ENCODE results near the gene IRF1. TPM values are rescaled to one million over a fixed set of nuclear protein-coding genes. Genes with fewer than 3 reads are reported as not detected.

IRF1 gene
- total RNA-seq, 2 experiments from 2014 or later: 205 to 223 TPM

DNA sequence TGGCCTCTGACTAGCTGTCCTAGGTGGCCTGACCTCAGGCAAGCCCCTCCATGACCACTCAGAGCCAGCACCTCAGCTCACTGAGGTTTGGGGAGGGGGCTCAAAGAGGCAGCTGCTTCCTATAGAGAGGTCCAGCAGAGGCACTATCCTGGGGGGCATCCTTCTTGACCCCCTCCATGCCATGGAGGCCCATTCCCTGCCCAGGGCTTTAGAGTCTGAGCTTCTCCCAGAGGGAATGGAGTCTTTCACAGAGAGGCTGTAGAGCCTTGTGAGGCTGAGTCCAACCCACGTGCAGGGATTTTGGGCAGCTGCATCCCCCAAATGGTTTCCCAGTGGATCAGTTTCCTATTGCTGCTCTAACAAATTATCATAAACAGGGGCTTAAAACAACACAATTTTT lies 16.9 kb downstream of the IRF1 start:
- ATAC-seq (no peak), DNase-seq (peak; percentile 41)
- Mint-ChIP-seq H3K4me1 (peaks cover 91% of the 10 kb centered on the region), H3K27ac (peak overlapping the region; percentile 89), H3K9me3 (ENCODE audit: low read depth) (no peaks in the 10 kb centered on the region), H3K36me3 (peaks cover 22% of the 10 kb centered on the region), H3K4me3 (no peak overlapping the region), H3K27me3 (no peaks in the 10 kb centered on the region)
- CTCF ChIA-PET: interaction anchor here (0.9 to 7.1 kb wide), 11 partner anchors 10 to 95 kb away, joined by 3 to 68 read pairs (median 8); partner anchors contain the start of gene IRF1

DNA sequence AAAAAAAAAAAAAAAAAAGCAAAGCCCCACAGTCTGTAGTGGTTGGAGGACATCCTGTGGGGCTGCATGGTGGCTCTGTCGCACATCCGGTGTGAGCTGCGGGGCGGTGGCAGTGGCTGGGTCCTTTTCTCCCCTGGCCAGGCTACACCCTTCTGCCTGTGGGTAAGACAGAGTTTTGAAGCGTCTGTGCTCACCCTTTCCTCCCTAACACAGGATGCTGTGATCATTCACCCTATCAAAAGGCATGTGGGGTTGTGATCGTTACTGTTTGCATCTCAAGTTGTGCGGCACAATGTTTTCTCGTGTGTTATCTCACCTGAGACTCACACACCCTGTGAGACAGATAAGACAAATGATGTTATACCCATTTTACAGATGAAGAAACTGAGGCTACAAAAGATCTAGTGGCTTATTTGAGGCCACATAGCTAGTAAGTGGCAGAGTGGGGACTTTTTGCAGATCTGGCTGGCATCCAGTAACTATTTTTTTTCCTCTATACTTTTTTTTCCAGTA lies 17.5 kb downstream of the IRF1 start:
- Mint-ChIP-seq H3K27me3 (no peaks in the 10 kb centered on the region), H3K36me3 (peaks cover 24% of the 10 kb centered on the region), H3K4me3 (peak overlapping the region; percentile 6), H3K27ac (peak overlapping the region; percentile 89), H3K9me3 (ENCODE audit: low read depth) (no peaks in the 10 kb centered on the region), H3K4me1 (peaks cover 91% of the 10 kb centered on the region)
- ATAC-seq: peak; percentile 90
- peak; percentile 96 for DNase-seq
- CTCF ChIA-PET: interaction anchor here (0.9 to 7.1 kb wide), 14 partner anchors 9 to 294 kb away, joined by 3 to 68 read pairs (median 4); partner anchors contain the start of gene IRF1

DNA sequence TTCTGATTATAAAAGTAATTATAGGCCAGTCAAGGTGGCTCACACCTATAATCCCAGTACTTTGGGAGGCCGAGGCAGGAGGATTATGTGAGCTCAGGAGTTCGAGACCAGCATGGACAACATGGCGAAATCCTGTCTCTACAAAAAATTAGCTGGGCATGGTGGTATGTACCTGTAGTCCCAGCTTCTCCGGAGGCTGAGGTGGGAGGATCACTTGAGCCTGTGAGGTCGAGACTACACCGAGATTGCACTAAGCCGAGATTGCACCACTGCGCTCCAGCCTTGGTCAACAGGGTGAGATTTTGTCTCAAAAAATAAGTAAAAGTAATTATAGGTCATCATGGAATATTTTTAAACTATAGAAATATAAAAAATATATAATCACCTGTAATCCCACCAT lies 18.1 kb downstream of the IRF1 start:
- CTCF ChIA-PET: interaction anchor here (0.7 to 7.1 kb wide), 13 partner anchors 9 to 293 kb away, joined by 3 to 68 read pairs (median 5); partner anchors contain the start of gene IRF1
- Mint-ChIP-seq H3K4me1 (peaks cover 91% of the 10 kb centered on the region), H3K9me3 (ENCODE audit: low read depth) (no peaks in the 10 kb centered on the region), H3K36me3 (peaks cover 27% of the 10 kb centered on the region), H3K4me3 (no peak overlapping the region), H3K27ac (peak overlapping the region; percentile 69), H3K27me3 (no peaks in the 10 kb centered on the region)
- ATAC-seq: no peak
- DNase-seq: peak; percentile 39

DNA sequence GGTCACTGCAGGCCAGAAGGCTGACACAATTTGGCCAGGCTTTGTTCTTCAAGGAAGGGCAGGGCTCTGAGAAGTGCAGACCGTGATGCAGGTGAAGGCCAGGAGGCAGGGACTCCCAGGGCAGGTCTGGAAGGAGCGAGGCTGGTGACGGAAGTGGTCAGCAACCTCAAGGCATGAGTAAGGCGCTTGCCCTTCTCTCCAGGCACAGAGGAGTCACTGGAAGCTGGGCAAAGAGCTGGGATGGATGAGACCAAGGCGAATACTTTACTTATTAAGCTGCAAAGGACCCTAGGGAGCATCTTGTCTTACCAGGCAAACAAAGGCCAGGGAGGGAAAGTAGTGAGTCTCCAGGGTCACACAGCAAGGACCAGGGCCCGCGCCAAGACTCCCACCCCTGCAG lies 18.6 kb downstream of the IRF1 start:
- CTCF ChIA-PET: interaction anchor here (0.7 to 7.1 kb wide), 13 partner anchors 8 to 85 kb away, joined by 3 to 68 read pairs (median 5); partner anchors contain the start of gene IRF1
- ATAC-seq (no peak), DNase-seq (no peak)
- H3K27me3 Mint-ChIP-seq: no peaks in the 10 kb centered on the region
- H3K4me1 Mint-ChIP-seq: peaks cover 91% of the 10 kb centered on the region
- H3K4me3 Mint-ChIP-seq: no peak overlapping the region
- H3K9me3 Mint-ChIP-seq (ENCODE audit: low read depth): no peaks in the 10 kb centered on the region
- H3K36me3 Mint-ChIP-seq: peaks cover 29% of the 10 kb centered on the region
- peak overlapping the region; percentile 84 for H3K27ac Mint-ChIP-seq

DNA sequence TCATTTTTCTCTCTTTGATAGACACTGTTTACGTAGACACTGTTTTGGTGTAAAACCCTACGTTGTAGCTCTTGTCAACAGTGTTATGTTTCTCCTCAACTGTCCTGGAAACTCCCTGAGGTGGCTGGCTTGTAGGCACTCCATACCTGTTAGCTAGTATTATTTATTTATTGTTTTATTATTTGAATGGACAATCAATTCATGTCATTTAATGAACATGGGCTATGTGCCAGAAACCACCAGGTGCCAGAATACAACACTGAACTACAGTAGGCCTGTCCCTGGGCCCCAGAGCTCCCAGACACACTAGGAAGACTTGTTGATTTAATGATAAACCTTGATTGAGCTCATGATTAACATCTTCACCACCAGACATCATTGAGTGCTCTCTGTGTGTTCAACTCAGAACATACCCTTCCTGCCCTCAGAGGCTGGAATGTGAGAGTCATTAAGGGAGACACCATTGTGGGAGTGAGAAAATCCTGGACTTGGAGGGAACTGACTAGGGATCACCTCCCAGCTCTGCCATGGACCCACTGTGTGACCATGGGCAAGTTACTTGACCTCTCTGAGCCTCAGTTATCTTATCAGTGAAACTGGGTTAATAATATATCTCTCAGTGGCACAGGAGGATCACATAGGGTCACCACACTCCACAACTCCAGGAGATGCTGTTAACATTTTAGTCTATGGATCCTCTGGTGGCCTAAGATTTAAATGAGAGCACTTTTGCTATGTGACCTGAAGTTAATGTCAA lies 19.2 kb downstream of the IRF1 start:
- Mint-ChIP-seq H3K4me3 (no peak overlapping the region), H3K36me3 (peaks cover 28% of the 10 kb centered on the region), H3K4me1 (peaks cover 95% of the 10 kb centered on the region), H3K9me3 (ENCODE audit: low read depth) (no peaks in the 10 kb centered on the region), H3K27me3 (no peaks in the 10 kb centered on the region), H3K27ac (peak overlapping the region; percentile 84)
- CTCF ChIA-PET: interaction anchor here (0.7 to 7.1 kb wide), 10 partner anchors 8 to 51 kb away, joined by 3 to 68 read pairs (median 5); partner anchors contain the start of gene IRF1
- ATAC-seq (no peak), DNase-seq (peak; percentile 34)

DNA sequence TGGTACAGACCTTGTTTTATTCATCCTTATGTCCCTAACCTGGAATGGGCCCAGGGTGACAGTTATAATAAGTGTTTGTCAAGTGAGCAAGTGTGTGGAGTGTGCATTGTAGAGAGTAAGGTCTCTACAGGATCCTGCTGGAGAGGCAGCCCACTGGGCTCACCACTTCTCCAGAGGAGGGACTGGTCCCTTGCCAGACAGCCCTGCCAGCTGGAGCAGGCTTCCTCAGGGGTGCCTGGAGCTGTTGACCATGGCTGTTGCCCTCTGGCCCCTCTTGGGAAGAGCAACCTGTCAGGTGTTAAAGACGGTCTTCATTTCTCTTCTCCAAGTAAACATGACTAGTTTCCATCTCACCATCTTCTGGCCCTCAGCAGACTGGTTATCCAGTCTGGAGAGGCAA lies 20.0 kb downstream of the IRF1 start:
- Mint-ChIP-seq H3K4me3 (no peak overlapping the region), H3K27me3 (no peaks in the 10 kb centered on the region), H3K36me3 (peaks cover 25% of the 10 kb centered on the region), H3K9me3 (ENCODE audit: low read depth) (no peaks in the 10 kb centered on the region), H3K27ac (peak overlapping the region; percentile 34), H3K4me1 (peaks cover 97% of the 10 kb centered on the region)
- CTCF ChIA-PET: interaction anchor here (1.4 to 7.1 kb wide), 4 partner anchors 8 to 45 kb away, joined by 5 to 68 read pairs (median 30); no protein-coding TSS in a partner anchor
- DNase-seq: peak; percentile 39
- no peak for ATAC-seq

DNA sequence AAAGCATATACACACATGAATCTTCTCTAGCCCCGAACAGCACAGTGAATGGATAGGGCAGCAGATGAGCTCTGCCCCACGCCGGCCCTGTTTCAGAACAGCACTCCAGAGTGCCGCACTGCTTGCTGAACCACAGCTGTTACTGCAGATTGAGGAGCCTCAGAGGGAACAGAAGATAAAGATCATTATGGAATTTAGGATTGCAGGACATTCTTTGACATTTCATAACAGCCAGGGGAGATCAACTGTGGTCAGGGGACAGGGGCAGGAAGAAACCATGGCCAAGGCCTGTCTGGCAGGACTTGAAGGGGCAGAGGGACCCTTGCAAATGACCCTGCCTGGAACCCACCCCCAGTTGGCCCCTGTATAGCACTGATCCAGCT lies 20.6 kb downstream of the IRF1 start:
- Mint-ChIP-seq H3K36me3 (peaks cover 26% of the 10 kb centered on the region), H3K27me3 (no peaks in the 10 kb centered on the region), H3K27ac (peak overlapping the region; percentile 44), H3K4me3 (no peak overlapping the region), H3K9me3 (ENCODE audit: low read depth) (no peaks in the 10 kb centered on the region), H3K4me1 (peaks cover 97% of the 10 kb centered on the region)
- CTCF ChIA-PET: interaction anchor here (0.6 to 7.1 kb wide), 10 partner anchors 9 to 83 kb away, joined by 3 to 68 read pairs (median 5); no protein-coding TSS in a partner anchor
- DNase-seq: peak; percentile 19
- ATAC-seq: no peak

DNA sequence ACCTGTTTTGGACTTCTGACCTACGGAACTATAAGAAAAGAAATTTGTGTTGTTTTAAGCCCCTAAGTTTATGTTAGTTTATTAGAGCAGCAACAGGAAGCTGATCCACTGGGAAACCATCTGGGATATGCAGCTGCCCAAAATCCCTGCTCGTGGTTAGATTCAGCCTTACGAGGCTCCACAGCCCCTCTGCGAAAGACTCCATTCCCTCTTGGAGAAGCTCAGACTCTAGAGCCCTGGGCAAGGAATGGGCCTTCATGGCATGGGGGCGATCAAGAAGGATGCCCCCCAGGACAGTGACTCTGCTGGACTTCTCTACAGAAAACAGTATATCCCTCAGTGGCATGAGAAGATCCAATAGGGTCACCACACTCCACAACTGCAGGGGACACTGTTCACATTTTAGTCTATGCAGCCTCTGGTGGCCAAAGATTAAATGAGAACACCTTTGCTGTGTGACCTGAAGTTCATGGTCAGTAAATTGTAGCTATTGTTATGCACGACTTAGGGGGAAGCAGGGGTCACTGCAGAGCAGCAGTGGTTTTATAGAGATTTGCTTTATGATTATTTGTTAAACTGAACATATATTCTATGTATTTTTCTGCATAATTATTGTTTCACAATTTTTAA lies 21.1 kb downstream of the IRF1 start:
- DNase-seq: no peak
- CTCF ChIA-PET: interaction anchor here (0.6 to 7.1 kb wide), 10 partner anchors 9 to 83 kb away, joined by 3 to 68 read pairs (median 5); no protein-coding TSS in a partner anchor
- no peaks in the 10 kb centered on the region for H3K27me3 Mint-ChIP-seq
- no peak for ATAC-seq
- no peaks in the 10 kb centered on the region for H3K9me3 Mint-ChIP-seq (ENCODE audit: low read depth)
- no peak overlapping the region for H3K4me3 Mint-ChIP-seq
- H3K4me1 Mint-ChIP-seq: peaks cover 97% of the 10 kb centered on the region
- H3K27ac Mint-ChIP-seq: peak overlapping the region; percentile 26
- peaks cover 30% of the 10 kb centered on the region for H3K36me3 Mint-ChIP-seq

DNA sequence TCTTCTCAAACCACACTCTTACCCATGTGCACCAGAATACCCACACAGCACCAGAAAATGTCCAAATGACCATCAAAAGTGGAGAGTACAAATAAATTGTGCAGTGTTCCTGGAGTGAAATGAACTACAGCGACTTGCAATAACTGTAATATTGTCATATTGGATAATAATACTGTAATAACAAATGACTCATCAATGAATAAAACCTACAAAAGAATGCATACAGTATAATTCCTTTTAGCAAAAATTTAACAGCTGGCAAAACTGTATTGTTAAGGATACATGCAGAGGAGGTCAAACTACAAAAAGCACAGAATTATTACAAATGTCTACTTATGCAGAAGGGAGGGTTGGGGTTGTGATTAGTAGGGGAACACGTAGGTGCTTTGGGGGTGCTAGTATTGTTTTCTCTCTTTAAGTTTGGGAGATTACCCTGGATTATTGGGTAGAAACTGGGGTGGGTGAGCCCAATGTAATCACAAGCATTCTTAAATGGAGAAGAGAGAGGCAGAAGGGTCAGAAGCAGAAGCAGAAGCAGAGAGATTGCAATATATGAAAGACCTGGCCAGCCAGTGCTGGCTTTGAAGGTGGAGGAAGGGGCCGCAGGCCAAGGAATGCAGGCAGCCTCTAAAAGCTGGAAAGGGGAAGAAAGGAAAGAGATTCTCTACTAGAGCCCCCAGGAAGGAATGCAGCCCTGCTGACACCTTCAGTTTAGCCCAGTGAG lies 21.8 kb downstream of the IRF1 start:
- DNase-seq: no peak
- H3K27me3 Mint-ChIP-seq: no peaks in the 10 kb centered on the region
- H3K36me3 Mint-ChIP-seq: peaks cover 31% of the 10 kb centered on the region
- ATAC-seq: no peak
- CTCF ChIA-PET: interaction anchor here (1.3 to 7.1 kb wide), 10 partner anchors 10 to 82 kb away, joined by 3 to 68 read pairs (median 8); no protein-coding TSS in a partner anchor
- H3K9me3 Mint-ChIP-seq (ENCODE audit: low read depth): no peaks in the 10 kb centered on the region
- H3K27ac Mint-ChIP-seq: peak overlapping the region; percentile 44
- peaks cover 98% of the 10 kb centered on the region for H3K4me1 Mint-ChIP-seq
- no peak overlapping the region for H3K4me3 Mint-ChIP-seq

DNA sequence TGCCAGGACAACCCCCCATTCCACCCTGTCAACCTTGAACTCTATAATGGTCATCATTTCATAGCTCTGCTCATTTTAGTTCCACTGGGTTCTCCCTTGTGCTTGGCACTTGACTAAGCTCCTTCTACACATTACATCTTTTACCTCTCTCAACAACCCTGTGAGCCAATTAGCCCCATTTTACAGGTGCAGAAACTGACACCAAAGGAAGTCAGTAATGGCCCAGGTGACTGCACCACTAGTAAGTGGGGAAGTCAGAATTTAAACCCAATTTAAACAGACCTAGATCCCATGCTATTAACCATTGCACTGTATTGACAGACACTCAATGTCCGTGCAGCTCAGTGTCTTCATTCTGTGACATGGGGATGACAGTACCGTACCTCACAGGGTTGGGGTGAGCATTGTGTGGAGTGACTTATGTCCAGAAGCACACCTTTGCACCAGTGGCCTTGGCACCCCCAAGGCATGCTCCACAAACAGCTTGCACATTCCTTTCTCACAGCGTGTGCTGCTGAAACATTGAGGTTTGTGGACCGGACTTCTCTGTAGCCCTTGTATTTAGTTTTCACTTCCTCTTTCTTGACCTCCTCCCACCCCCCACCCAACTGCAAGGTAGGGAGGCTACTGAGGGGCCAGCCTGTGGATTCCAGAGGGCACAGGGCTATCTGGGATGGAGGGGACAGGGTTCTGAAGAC lies 23.1 kb downstream of the IRF1 start:
- CTCF ChIA-PET: interaction anchor here (0.5 to 5.5 kb wide), 19 partner anchors 10 to 384 kb away, joined by 3 to 103 read pairs (median 9); partner anchors contain the start of gene IRF1
- peak overlapping the region; percentile 86 for H3K27ac Mint-ChIP-seq
- H3K9me3 Mint-ChIP-seq (ENCODE audit: low read depth): no peaks in the 10 kb centered on the region
- DNase-seq (no peak), ATAC-seq (no peak)
- H3K4me1 Mint-ChIP-seq: peaks cover 99% of the 10 kb centered on the region
- peaks cover 36% of the 10 kb centered on the region for H3K36me3 Mint-ChIP-seq
- H3K4me3 Mint-ChIP-seq: peak overlapping the region; percentile 59
- no peaks in the 10 kb centered on the region for H3K27me3 Mint-ChIP-seq

DNA sequence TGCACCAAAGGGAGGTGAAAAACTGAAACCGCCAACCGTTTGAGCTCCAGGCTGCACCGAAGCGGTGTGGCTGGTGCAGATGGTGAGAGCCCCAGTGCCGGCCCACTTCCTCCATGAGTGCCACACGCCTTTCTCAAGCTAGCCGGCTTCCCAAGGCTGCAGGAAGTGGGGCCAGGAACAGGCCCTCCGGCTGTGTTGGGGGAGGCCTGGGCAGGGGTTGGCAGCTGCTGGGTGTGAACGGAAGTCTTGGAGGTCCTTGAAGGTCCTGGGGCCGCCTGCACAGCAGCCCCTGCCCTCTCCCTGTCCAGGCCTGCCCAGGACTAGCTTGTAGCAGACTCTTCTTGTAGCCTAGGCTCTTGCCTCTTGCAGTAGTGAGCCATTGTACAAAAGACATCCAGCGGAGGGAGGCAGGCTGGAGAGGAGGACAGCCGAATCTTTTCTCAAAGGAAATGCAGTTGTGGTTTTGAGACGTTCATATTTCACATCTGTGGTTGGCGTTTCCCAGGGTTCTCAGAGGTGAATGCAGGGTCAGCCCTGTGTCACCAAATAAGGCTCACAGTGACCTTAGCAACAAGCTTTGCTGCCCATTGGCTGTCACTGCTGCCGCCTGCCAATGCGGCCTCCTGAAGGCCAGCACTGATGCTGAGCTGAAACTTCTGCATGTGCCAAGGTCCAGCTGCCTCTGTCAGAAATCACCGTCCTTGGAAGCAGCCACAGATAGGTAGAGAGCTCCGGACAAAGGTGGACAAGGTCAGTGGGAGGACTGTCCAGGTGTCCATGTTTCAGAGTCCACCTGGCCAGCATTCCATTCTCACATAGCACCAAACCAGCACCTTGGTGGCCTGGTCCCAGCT lies 23.9 kb downstream of the IRF1 start:
- peak; percentile 93 for DNase-seq
- peak; percentile 77 for ATAC-seq
- H3K4me1 Mint-ChIP-seq: peaks cover 98% of the 10 kb centered on the region
- peak overlapping the region; percentile 86 for H3K27ac Mint-ChIP-seq
- CTCF ChIA-PET: interaction anchor here (0.5 to 5.5 kb wide), 23 partner anchors 10 to 385 kb away, joined by 3 to 103 read pairs (median 6); partner anchors contain the start of gene IRF1
- H3K27me3 Mint-ChIP-seq: no peaks in the 10 kb centered on the region
- H3K9me3 Mint-ChIP-seq (ENCODE audit: low read depth): no peaks in the 10 kb centered on the region
- H3K36me3 Mint-ChIP-seq: peaks cover 39% of the 10 kb centered on the region
- peak overlapping the region; percentile 59 for H3K4me3 Mint-ChIP-seq

All from activated CD8-positive, alpha-beta memory T cell treated with anti-CD3 and anti-CD28 coated beads, Interleukin-2, amount 10 ng/mL, durations not matched to agents 7 days and 5 days (primary cell).